Fibroblast of pulmonary artery (primary cell): Measurements from ENCODE around the gene CAPN14.

Source experiments
- DNase-seq: peaks from one replicate; pipeline ENCODE4 v3.0.0-alpha.2; 2010; ENCODE audit warnings: low read depth
- H3K4me3 ChIP-seq: replicated peaks from 2 replicates; pipeline ENCODE4 v1.5.1; 2011; ENCODE audit warnings: low read depth, mild to moderate bottlenecking, control low read depth, low read length, moderate library complexity
- TF ChIP-seq, protein P1 (sequence below): IDR thresholded peaks from 2 replicates; pipeline ENCODE4 v1.5.1; 2011; ENCODE audit warnings: mild to moderate bottlenecking, control low read depth, low read length, inconsistent platforms; ENCODE audit errors: missing control alignments

The CAPN14 gene

DNA sequence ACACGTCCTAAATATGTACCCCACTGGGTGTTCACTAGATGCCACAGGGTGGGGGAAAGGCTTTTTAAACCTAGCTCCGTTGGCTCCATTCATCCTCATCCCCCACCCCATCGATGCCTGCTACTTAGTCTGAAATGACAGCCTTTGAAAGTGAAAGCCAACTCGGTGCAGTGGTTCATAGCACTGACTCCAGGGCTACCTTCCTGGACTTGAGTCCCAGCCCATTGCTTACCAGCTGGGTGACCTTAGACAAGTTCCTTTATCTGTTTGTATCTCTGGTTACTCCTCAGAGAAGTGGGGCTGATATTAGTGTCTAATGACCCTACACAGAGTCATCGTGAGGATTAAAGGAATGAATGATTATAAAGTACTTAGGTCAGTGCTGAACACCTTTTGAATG, 41.0 kb upstream of the CAPN14 start:
- H3K4me3 ChIP-seq: no peak overlapping the region
- DNase-seq: no peak
- TF ChIP-seq, protein P1, sequence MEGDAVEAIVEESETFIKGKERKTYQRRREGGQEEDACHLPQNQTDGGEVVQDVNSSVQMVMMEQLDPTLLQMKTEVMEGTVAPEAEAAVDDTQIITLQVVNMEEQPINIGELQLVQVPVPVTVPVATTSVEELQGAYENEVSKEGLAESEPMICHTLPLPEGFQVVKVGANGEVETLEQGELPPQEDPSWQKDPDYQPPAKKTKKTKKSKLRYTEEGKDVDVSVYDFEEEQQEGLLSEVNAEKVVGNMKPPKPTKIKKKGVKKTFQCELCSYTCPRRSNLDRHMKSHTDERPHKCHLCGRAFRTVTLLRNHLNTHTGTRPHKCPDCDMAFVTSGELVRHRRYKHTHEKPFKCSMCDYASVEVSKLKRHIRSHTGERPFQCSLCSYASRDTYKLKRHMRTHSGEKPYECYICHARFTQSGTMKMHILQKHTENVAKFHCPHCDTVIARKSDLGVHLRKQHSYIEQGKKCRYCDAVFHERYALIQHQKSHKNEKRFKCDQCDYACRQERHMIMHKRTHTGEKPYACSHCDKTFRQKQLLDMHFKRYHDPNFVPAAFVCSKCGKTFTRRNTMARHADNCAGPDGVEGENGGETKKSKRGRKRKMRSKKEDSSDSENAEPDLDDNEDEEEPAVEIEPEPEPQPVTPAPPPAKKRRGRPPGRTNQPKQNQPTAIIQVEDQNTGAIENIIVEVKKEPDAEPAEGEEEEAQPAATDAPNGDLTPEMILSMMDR: no peak

DNA sequence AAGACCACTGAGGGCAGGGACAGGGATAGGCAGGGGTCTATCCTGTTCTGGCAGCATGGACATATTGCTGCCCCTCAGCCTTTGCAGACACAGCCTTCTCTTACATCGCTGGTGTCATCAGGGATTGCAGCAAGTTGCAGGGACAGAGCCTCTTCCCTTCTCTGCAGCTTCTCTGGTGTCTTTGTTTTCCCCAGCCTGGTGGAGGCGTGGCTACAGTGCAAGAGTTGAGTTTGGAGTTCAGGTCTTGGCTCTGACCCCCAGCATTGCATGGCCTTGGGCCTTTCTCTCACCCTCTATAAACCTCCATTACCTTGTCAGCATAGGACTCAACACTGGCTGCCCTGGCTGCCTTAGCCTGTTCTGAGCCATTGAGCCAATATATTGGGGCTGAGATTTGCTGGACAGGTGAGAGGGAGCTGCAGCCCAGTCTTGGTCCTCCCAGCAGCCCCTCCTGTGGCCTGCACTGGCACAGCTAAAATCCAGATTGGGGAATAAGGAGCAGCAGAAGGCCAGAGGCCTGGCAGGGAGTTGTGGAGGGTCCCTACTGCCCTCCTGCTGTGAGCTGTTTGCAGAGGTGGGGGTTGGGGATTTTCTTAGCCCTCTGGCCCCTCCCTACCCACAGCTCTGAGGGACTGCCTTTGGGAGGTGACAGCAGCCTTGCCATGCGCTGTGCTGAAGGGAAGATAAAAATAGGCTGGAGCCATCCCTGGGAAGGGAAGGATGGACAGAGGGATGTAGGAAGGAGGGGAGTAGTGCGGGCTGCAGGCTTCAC, 39.5 kb upstream of the CAPN14 start:
- H3K4me3 ChIP-seq: no peak overlapping the region
- DNase-seq: no peak
- TF ChIP-seq, protein P1: no peak

DNA sequence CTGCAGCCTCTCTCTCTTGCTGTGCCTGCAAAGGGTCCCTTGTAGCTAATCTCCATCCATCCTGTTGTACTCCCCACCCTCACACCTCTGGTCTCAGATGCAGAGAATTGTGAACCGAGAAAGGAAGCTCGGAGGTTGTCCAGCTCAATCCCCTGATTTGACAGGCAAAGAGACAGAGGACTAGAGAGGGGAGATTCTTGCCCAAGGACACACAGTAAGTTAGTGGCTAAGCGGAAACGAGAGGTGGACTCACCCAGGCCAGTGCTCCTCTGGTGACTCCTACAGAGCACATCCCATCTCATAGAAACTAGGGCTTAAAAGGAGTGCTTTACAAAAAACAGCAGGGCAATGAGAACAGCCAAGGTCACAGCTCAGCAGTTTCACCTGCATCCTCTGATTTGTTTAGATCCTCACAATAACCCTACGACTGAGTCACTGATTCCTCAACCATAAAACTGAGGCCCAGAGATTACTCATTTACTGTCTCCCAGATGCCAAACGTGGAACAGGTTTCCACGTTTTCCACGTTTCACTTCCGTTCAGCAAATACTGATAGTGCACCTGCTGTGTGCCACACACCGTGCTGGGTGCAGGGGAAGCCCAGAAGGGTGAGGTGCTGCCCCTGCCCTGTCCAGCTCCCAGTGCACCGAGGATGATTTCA, 38.7 kb upstream of the CAPN14 start:
- H3K4me3 ChIP-seq: no peak overlapping the region
- no peak for DNase-seq

DNA sequence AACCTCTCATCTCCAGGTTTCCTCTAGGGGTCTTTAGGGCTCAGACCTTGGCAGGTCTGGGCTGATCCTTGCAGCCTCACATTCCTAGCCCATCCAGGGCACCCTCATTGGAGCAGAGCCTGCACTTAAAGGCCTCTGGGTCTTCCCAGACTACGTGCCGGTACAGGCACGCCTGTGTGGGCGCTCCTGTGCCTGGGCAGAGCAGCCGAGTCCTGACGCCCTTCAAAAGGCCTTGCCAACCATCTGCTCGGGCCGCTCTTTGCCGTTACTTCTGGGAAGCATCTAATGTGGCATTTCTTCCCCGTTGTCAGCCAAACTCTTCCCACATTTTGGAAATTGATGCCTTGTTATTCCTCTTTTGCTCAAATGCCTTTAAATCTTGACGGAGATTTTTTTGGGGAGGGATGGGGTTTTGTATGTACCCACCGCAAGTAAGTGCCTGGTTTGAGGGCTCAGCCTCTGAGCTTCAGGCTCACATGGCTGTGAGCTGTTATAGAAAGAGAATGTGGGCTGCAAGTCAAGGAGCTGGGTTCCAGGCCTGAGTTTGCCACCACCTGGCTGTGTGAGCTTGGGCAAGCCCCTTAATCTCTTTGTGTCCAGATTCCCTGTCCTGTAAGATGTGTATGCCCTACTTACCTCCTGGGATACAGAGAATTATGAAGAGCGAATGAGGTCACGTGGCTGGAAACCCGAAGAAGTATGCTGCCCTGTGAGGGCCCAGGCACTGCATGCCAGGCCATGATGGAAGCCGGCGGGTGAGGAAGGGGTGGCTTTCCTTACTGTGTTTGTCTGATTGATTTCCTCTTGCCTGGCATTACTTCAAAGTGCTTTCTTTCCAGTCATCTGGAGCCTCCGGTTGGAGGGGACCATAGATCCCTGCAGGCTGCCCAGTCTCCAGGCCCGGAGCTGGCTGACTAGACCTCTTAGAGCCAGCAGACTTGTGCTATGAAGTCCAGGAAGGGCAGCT, 37.2 kb upstream of the CAPN14 start:
- no peak for DNase-seq
- no peak overlapping the region for H3K4me3 ChIP-seq
- TF ChIP-seq, protein P1: no peak

More for the DNA sequence above, 38.7 kb upstream of the CAPN14 start:
- TF ChIP-seq, protein P1: no peak

DNA sequence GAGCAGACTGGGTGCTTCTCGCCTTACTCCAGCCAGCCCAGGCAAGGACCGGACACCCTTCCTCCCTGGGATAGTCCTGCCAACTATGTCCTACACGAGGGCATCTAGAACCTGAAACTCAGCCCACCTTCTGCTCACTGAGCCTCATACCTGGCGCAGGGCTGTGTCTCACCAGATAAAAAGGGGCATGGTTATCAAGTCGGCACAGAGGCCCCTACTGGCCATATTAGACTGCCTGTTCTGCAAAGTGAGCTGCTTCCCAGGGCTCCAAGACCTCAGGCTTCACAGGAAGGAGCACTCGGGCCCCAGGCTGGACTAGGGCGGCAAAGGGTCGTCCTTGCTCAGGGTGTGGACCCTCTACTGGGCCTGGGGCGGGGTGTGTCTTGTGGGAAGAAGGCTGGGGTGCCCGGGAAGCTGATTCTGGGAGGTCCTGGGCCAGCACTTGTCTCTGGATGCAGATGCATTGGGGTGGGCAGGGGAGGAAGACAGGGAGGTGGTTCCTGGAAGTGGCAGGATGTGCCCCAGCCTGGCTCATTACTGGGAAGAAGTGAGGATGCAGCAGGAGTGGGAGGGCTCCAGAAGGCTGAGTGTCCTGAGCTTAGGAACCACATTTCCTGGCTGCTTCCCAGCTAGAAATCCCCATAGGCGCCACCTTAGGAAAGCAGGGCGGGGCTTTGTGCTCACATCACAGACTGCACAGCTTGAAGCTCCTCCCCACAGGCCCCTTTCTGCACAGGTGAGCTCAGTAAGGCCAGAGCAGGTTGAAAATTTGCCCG, 36.2 kb upstream of the CAPN14 start:
- TF ChIP-seq, protein P1: no peak
- no peak overlapping the region for H3K4me3 ChIP-seq
- DNase-seq: no peak

DNA sequence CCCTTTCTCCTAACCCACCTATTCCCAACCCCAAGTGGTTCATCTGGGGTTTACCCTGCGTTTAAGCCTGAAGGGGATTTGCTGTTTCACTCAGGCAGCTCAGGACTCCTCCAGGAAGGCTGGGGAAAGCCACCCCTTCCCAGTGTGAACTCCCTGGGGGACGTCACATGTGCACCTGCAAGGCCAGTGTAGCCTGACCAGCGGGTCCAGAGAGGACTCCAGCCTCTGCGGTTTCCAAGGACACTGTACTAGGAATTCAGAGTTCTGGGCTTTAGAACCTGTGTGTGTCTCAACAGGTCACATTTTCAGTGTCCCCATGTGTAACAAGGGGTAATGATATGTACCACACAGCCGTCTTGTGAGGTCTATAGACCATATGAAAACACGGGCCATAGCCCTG, 34.5 kb upstream of the CAPN14 start:
- no peak for DNase-seq
- TF ChIP-seq, protein P1: no peak
- no peak overlapping the region for H3K4me3 ChIP-seq
